Left ventricle myocardium superior (tissue), 1 donor: ENCODE data around the gene PRRT1B. TPM values are rescaled to one million over a fixed set of nuclear protein-coding genes. Genes with fewer than 3 reads are reported as not detected.

Experiments used
- ATAC-seq: fragments of 200-7000 bp; cut with Tn5 transposase; one replicate; pipeline ENCODE4 v1.9.1; 2020; ENCODE audit warnings: mild to moderate bottlenecking, moderate library complexity
- DNase-seq: peaks from one replicate; pipeline ENCODE4 v3.0.0-alpha.2; 2020
- intact Hi-C: fragments of 100-400 bp; cut with micrococcal nuclease; formaldehyde crosslinking; loops from one replicate; pipeline ENCODE4 v1.11.0; 2022
- total RNA-seq: library from RNA; stranded (reverse); fragmentation: NEBNext Ultra II Directional; extraction: Animal tissue kit (Norgen Biotek cat#: 25700); gene quantifications from one replicate; pipeline ENCODE4 v1.2.1, GENCODE V29; 2021
- donor health status: DM: no; HTN: yes; CAD: no; lungs with severe emphysema.

The PRRT1B gene
- total RNA-seq, 1 donor from 2014 or later = not detected

DNA sequence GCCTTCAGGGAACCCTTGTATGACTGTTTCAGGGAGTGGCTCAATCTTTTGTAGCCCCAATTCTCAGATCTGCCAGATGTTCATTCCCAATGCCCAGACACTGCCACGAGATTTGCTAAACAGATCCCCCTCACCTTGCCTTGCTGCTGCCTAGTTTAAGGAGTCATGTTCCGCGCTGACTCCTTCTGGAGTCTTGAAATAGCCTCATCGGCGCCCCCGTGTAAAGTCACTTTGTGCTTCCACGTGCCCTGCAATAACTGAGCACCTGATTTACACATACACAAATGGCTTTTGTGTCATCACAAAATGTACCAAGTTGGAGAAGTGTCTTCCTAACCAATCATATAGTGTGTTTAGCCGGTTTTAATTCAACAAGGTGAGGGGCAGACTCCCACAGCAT is 62.3 kb downstream of the PRRT1B start:
- ATAC-seq (no peak), DNase-seq (no peak)
- intact Hi-C loops = no loop called here

GRCh38 chr9:131608493-131609037 is 63.2 kb downstream of the PRRT1B start:
- intact Hi-C loops = no loop called here
- DNase-seq (peak; percentile 76), ATAC-seq (peak; percentile 79)

Other genes starting within 250 kb of the PRRT1B start
- 144 TPM for gene PRRC2B, start 151.4 kb upstream of the PRRT1B start, total RNA-seq
- gene POMT1, start 42.6 kb upstream of the PRRT1B start, total RNA-seq = 19.9 TPM
- 28.6 TPM for gene UCK1, start 14.3 kb upstream of the PRRT1B start, total RNA-seq
- 156 TPM for gene RAPGEF1, start 194.6 kb downstream of the PRRT1B start, total RNA-seq